ENCODE measurements around the gene ANXA11. TPM values are rescaled to one million over a fixed set of nuclear protein-coding genes. Genes with fewer than 3 reads are reported as not detected.
A peak's percentile ranks its signal among the peaks of the same experiment; 100 is the strongest.
"Not testable (repeated sequence)": the region's sequence is repeated elsewhere in the genome, so short reads cannot be mapped to it uniquely, and the experiment has no call there.

ANXA11 gene
- 247 TPM for polyA plus RNA-seq (2013, experiment 1 of 2; ENCODE audit: insufficient read length)
- 227 TPM for polyA plus RNA-seq (2013, experiment 2 of 2; ENCODE audit: insufficient read length)

DNA sequence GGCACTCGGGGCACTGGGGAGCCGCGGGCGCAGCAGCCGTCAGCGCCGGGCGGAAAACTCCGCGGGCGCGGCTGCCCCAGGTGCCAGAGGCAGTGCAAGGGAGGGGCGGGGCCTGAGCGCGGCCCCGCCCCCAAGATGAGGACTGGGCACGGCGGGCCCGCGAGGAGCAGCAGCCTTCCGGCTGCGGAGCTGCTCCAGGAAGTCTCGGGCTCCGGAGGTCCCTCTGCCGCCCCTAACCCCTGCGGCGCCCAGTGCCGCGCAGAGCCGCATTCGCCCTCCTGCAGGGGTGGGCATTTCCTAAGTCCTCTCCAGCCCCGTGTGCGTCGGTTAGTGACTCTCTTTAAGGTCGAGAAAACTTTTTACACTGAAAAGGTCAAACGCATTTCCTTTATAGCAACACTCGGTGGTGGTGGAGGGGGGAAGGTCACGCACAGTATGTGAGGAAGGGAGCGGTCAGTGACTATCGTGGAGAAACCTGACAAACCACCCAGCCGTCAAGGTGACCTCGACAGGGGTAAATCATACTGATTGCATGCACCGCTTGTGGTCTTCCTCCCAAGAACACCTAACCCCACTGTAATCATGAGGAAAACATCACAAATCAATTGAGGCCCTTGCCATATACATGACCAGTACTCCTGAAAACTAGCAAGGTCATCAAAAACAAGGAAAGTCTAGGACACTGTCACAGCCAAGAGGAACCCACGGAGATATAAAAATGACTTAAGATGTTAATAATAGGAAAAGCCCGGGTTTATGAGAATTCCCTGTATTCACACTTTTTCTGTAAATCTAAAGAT lies at the start of gene ANXA11:
ANXA11 (minus strand) TSS at position 61 of the 800 bp plus-strand sequence. CDS start 32,676 bp downstream, outside the sequence.
- DNase-seq, result peak; percentile 78

- DNase-seq, result not testable (repeated sequence)
Measured at GRCh38 chr10:80254726-80255125, 49.4 kb upstream of the ANXA11 start.

DNA sequence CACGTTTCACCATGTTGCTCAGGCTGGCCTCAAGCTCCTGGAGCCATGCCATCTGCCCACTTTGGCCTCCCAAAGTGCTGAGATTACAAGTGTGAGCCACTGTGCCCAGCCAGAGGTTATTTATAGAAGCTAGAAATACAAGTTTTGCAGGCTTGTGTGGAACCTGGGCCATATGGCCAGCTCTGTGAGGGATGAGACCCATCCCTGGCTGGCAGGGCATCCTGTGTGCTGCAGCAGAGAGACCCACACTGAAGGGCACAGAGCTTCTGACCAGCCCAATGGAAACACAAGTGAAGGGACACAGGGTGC lies 48.6 kb upstream of the ANXA11 start:
- not testable (repeated sequence) for DNase-seq

DNA sequence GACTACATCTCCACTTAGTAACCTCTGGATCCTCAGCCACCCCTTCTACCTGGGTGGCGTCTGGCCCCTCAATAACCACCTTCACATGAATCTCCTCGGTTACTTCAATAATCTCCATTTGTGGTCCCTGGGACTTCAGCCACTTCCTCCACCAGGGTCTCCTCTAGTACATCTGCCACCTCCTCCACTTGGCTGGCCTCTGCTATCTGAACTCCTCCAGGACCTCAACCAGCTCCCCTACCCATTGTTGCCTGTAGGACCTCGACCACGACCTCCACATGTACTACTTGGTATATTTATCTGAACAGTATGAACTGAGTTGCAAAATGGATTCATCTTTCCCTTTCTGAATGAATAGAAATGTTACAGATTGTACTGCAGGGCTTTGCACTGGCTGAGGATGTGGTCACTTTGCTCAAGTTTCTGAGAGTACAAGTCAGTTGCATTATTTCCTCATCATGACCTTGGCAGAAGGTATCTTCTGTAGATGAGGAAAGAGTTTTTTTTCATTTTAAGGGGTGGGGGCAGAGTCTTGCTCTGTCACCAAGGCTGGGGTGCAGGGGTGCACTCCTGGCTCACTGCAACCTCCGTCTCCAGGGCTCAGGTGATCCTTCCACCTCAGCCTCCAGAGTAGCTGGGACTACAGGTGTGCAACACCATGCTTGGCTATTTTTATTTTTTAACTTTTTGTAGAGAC lies 48.1 kb upstream of the ANXA11 start:
- no peak for DNase-seq

- DNase-seq, result no peak
Measured at GRCh38 chr10:80252296-80252887, 47.1 kb upstream of the ANXA11 start.

DNA sequence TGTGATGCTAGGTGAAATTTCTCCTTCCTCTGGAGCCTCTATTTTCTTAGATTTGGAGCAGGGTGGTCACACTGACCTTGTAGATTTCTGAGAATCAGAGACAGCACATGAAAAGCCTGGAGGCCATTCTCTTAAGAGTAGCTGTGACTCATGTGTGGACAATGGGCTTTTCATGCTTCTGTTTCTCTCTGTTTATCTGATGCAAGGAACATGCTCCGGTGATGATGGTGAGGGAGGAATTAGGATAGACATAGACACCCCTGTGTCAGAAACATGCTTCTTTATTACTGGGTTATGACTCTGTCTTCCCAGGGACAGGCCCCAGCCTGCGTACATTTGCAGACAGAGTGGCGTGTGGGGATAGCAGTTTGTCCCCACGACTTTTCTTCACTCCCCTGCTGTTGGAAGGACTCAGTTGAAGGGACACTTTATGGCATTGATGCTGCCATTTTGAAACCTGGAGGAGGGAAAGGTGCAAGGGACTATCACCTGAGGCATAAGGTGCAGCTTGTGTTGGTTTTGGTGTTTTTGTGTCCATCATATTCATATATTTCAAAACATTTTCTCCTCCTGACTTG lies 46.5 kb upstream of the ANXA11 start:
- not testable (repeated sequence) for DNase-seq

GRCh38 chr10:80250399-80250798 lies 45.1 kb upstream of the ANXA11 start:
- not testable (repeated sequence) for DNase-seq

- not testable (repeated sequence) for DNase-seq
Measured at GRCh38 chr10:80249906-80250305, 44.6 kb upstream of the ANXA11 start.

DNA sequence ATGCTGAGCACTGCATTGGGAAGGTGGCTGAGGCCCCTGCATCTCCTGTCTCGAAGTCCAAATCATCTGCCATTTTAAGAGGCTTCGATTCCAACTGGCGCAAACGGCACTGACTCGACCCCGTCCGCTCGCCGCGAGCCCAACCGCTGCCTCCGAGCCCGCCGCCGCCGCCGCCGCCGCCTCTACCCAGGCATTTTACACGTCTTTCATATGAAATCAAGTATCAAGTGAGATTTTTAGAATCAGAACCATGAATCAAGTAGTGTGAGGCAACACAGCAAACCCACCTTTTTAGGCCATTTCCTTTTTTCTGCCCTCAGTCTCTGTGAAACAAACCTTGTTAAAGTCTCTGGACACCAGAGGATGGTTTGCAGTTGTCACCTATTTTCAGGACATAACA lies 42.3 kb upstream of the ANXA11 start:
- DNase-seq, result not testable (repeated sequence)

DNA sequence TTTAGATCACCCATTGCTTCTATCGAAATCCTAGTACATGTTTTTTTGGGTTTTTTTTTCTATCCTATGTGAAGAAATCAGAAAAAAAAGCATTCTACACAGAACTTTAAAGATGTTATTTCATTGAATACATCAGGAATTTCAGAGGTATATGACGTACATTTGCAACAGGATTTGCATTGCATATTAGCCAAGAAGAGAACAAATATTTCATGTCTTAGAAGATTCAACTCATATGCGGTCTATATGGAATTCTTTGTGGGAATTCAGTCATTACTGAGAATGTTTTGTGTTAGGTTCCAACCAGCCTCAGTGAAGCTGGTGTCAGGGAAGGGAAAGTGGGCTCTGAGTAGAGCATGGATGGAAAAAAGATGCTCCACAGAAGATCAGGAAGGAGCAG lies 39.0 kb upstream of the ANXA11 start:
- peak; percentile 81 for DNase-seq

DNA sequence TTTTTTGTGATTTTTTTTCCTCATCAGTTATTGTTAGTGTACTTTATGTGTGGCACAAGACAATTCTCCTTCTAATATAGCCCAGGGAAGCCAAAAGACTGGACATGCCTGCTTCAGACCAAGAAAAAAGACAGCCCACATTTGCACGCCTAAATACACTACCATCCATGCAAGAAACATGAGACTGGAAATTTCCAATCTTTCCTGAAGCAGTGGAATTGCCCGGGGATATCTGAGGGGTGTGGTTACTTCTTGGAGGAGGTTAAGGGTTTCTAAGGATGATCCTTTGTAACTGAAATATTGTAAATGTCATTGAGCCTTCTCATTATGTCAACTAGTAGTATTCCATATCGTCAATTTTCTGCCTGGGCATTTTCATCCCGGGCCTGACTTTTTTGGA lies 37.0 kb upstream of the ANXA11 start:
- DNase-seq, result not testable (repeated sequence)

DNA sequence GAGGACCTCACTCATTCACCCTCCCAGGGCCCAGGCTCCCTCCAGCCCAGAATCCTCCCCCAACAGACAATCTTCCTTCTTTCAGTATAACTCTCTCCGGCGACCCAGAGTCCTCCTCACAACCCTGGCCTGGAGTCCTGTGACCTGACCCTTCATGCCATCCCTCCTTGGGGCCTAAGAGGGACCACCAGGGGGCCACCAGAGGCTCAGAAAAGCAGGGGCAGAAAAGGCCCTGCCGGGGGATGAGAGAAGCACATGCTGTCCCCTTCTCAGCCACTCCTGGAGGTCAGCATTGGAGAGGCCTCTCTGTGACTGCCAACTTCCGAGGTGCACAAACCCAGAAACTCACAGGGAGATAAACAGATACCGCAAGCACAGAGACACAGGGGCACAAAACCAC lies 31.1 kb upstream of the ANXA11 start:
- DNase-seq, result not testable (repeated sequence)

- not testable (repeated sequence) for DNase-seq
Measured at GRCh38 chr10:80234331-80235235, 29.2 kb upstream of the ANXA11 start.

DNA sequence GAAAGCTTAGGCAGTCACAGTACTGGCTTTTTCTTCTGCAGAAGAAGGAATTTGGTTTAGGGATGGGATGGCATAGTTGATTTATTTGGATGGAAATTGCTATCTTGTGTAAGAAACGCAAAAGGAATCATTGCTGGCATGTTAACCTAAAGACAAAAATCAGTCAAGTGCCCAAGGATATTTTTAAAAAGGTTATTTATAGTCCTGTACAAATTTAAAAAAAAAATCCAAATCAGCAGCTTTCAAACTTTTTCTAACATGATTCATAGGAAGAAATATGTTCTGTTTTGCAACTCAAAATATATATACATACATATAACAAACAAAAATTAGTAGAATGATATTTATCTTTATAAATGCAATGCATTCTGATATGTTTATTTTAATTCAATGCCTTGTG lies 28.5 kb upstream of the ANXA11 start:
- DNase-seq, result not testable (repeated sequence)

GRCh38 chr10:80226723-80227122 lies 21.4 kb upstream of the ANXA11 start:
- peak; percentile 79 for DNase-seq

GRCh38 chr10:80223031-80223419 lies 17.7 kb upstream of the ANXA11 start:
- not testable (repeated sequence) for DNase-seq

DNA sequence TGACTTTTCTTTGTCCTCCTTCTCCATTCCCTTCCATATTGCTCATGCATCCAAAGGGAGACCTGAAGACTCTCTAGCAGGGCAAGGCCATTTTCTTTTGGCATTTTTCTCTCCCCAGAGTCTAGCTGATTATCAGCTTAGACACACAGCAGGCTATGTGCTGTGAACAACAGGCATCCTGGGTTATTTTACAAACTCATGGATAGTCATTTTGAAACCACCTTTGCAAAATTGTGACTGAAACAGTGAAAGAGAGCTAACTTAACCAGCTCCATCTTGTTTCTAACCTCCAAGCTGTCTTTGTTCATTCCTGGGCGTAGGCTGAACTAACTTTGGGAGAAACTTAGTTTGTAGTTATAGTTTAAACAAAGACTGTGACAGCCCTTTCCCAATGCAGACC lies 13.5 kb upstream of the ANXA11 start:
- DNase-seq, result not testable (repeated sequence)

GRCh38 chr10:80214368-80214982 lies 9.1 kb upstream of the ANXA11 start:
- DNase-seq, result not testable (repeated sequence)

DNA sequence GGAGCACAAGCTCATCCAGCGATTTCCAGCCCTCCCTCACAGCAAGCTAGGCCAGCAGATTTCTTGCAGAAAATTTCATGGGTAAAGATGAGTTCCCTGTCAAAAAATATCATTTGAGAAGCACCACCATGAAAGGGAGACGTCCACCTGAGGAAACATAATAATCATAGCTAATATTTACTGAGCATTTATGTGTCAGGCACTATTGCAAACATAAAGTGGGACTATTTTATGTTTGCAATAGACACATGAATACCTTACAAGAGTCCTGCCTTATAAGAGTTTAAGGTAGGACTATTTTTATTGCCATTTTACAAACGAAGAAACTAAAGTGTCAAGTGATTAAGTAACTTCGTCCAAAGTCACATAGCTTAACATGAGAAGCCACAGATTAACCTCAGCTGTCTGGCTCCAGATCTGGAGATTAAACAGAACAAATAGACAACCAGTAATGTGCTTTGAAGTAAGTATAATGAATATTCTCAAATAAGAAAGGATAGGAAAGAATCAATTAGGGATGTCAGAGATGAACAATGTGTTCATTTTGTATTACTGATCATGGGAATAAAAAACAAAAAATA lies 7.3 kb upstream of the ANXA11 start:
- DNase-seq, result not testable (repeated sequence)

DNA sequence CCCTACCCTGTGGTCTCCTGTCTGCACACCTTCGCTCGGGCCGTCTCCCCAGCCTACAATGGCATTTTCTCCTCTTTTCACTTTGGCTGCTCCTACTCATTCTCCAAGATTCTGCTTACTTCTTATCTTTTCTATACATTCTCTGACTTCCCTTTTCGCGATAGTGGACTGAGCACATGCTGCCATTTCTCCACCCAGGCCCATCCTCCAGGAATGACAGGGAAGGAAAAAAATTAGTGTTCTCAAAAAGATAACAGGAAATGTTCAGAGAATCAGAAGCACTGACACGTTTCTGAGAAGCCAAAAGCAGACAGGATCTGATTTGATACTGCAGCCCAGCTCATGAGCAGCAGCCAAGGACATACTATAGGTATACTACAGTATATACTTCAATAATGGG lies 6.4 kb upstream of the ANXA11 start:
- no peak for DNase-seq

GRCh38 chr10:80210259-80210658 lies 4.9 kb upstream of the ANXA11 start:
- DNase-seq, result no peak
